Measurements from ENCODE around the gene SPAG6. TPM values are rescaled to one million over a fixed set of nuclear protein-coding genes. Genes with fewer than 3 reads are reported as not detected.

Gene SPAG6
- total and polyA plus RNA-seq, 8 donors, result 0.08 to 1.3 (median 0.41) TPM; not detected in 1

GRCh38 chr10:22372917-22373316 is 27.6 kb downstream of the SPAG6 start:
- no peak for FAIRE-seq
- WGBS, 2 donors, result 83 to 86% methylated on average over 9 of the region's 9 CpGs
- H3K27ac ChIP-seq, result no peak overlapping the region
- no peak for ATAC-seq
- H3K36me3 ChIP-seq, result no peaks in the 10 kb centered on the region
- TF ChIP-seq CTCF (IDR thresholded peaks at IDR 0.05), result no peak
- no peak for DNase-seq
- H3K4me3 ChIP-seq, result no peak overlapping the region
- intact Hi-C loops (cut with DNase I), result no loop called here
- no peaks in the 10 kb centered on the region for H3K9me3 ChIP-seq
- H3K27me3 ChIP-seq, result no peaks in the 10 kb centered on the region
- H3K4me1 ChIP-seq, result peaks cover 0 to 4% (median 0%) of the 10 kb centered on the region in 3 donors

DNA sequence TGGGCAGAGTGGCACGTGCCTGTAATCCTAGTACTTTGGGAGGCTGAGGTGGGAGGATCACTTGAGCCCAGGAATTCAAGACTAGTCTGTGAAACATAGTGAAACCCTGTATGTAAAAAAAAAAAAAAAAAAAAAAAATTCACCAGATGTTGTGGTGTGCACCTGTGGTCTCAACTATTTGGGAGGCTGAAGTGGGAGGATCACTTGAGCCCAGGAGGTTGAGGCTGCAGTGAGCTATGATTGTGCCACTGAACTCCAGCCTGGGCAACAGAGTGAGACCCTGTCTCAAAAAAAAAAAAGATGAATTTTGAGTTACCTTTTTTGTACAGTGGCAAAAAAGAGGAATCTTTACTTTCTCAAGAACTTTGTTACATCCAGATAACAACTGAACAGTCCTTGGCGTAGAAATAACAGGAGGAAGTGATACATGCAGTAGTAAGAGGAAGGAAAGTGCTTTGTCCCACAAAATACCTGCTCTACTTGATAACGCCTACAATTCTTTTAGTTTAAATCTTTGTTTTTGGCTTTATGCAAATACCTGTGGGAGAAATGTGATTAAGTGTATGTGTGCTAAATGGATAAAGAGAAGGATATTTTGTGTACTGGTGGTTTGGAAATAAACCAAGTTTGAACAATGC is 29.3 kb downstream of the SPAG6 start:
- DNase-seq (no peak), ATAC-seq (no peak), FAIRE-seq (no peak)
- Histone ChIP-seq H3K9me3 (no peaks in the 10 kb centered on the region), H3K4me1 (peaks cover 0 to 4% (median 0%) of the 10 kb centered on the region in 3 donors), H3K36me3 (no peaks in the 10 kb centered on the region), H3K4me3 (no peak overlapping the region), H3K27me3 (no peaks in the 10 kb centered on the region), H3K27ac (no peak overlapping the region)
- intact Hi-C loops (cut with DNase I), result no loop called here
- no peak for TF ChIP-seq CTCF (IDR thresholded peaks at IDR 0.05)
- 78 to 89% methylated on average over 3 of the region's 3 CpGs for WGBS, 2 donors

DNA sequence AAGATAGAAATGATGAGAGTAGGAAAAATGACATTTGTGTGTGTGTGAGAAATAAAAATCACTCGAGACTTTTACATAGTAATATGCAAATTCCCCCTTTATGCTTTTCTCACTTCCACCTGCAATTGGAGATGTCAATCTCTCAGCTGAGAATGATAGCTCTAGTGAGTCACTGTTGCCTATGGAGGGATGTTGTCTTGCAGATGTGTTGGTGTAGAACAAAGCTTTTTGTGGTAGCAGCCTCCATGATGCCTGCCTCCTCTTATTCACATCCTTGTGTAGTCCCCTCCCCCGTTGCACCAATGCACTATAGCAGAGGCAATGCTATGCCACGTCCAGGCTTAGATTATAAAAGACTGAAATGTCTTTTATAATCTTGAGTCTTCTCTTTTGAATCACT is 33.8 kb downstream of the SPAG6 start:
- Histone ChIP-seq H3K27me3 (no peaks in the 10 kb centered on the region), H3K36me3 (no peaks in the 10 kb centered on the region), H3K4me1 (no peaks in the 10 kb centered on the region), H3K9me3 (no peaks in the 10 kb centered on the region), H3K4me3 (no peak overlapping the region), H3K27ac (no peak overlapping the region)
- intact Hi-C loops (cut with DNase I), result no loop called here
- FAIRE-seq (no peak), ATAC-seq (no peak), DNase-seq (no peak)
- no peak for TF ChIP-seq CTCF (IDR thresholded peaks at IDR 0.05)
- WGBS, 2 donors, result 74 to 82% methylated on average over 3 of the region's 3 CpGs

- FAIRE-seq, result no peak
- Histone ChIP-seq H3K4me1 (no peaks in the 10 kb centered on the region), H3K9me3 (no peaks in the 10 kb centered on the region), H3K27me3 (no peaks in the 10 kb centered on the region), H3K4me3 (no peak overlapping the region), H3K27ac (no peak overlapping the region), H3K36me3 (no peaks in the 10 kb centered on the region)
- no peak for ATAC-seq
- no peak for DNase-seq
- WGBS, 2 donors, result 72 to 73% methylated on average over 4 of the region's 4 CpGs
- intact Hi-C loops (cut with DNase I), result no loop called here
- TF ChIP-seq CTCF (IDR thresholded peaks at IDR 0.05), result no peak
These were observed 36.0 kb downstream of the SPAG6 start for GRCh38 chr10:22381262-22381661.

DNA sequence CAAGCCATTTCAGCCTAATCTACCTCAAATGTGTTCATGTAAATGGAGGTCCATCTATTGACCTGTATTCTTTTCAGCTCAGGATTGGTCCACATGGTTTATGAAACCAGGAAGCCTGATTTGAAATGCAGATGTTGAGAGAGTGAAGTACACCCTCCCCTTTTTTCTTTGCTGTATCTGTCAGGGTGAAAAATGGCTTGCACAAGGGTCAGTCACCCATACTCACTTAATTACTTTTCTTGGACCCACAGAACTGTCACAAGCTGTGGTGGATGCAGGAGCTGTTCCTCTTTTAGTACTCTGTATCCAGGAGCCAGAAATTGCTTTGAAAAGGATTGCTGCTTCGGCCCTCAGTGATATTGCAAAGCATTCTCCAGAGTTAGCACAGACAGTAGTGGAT is 41.2 kb downstream of the SPAG6 start:
- no peak overlapping the region for H3K4me3 ChIP-seq
- TF ChIP-seq CTCF (IDR thresholded peaks at IDR 0.05), result no peak
- WGBS, 2 donors, result 79 to 85% methylated on average over 1 of the region's 1 CpG
- no peaks in the 10 kb centered on the region for H3K36me3 ChIP-seq
- ATAC-seq (no peak), FAIRE-seq (no peak), DNase-seq (no peak)
- intact Hi-C loops (cut with DNase I), result no loop called here
- no peaks in the 10 kb centered on the region for H3K4me1 ChIP-seq
- H3K27ac ChIP-seq, result no peak overlapping the region
- no peaks in the 10 kb centered on the region for H3K9me3 ChIP-seq
- no peaks in the 10 kb centered on the region for H3K27me3 ChIP-seq

Measured in pancreas (tissue), 10 donors.